Testis (tissue), 2 donors: ENCODE measurements around the gene OPCML.

Source experiments
- CTCF ChIP-seq, 3 experiments: fragments of 450-650 bp in 2 of 3; fragments of 200-600 bp in 1 of 3; sonication (generic) in 1 of 3; IDR thresholded peaks; one replicate each; pipeline ENCODE4 v1.5.1; 2016 to 2019; ENCODE audit warnings: antibody characterized with exemption in 3 of 3, mild to moderate bottlenecking in 2 of 3, moderate library complexity in 1 of 3
- POLR2A ChIP-seq: fragments of 450-650 bp; IDR thresholded peaks from one replicate; pipeline ENCODE4 v1.6.1; 2017; ENCODE audit warnings: antibody characterized with exemption, mild to moderate bottlenecking, moderate library complexity

DNA sequence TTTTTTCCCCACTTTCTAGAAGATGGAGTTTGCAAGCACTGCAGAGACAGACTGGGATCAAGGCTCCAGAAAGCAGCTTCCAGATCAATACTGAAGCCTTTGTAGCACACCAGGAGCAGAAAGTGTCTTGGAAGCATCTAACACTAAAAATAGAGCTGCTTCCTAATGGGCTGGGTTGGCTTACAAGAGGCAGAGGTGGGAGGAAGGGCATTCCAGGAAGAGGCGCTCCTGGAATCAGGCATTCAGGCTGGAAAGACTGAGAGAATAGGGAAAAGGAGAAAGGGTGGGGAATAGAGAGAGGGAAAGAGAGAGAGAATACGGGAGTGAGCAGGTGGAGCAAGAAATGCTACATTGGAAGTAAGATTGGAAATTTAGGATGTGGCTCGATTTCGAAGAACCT, 395.9 kb downstream of the OPCML start:
- TF ChIP-seq CTCF (IDR thresholded peaks at IDR 0.05): no peak
- TF ChIP-seq POLR2A: no peak
